Osteocyte (in vitro differentiated cells): ENCODE measurements around the gene RRP9. TPM values are rescaled to one million over a fixed set of nuclear protein-coding genes. Genes with fewer than 3 reads are reported as not detected.

Source experiments
- DNase-seq: peaks from one replicate; pipeline ENCODE4 v3.0.0; 2021; ENCODE audit warnings: mixed read lengths; ENCODE audit not compliant: unreplicated experiment; ENCODE audit errors: extremely low spot score
- H3K27ac Mint-ChIP-seq: one replicate; pipeline ENCODE4 v1.8.0; 2021; ENCODE audit warnings: mild to moderate bottlenecking, mixed read lengths; ENCODE audit not compliant: unreplicated experiment
- H3K27me3 Mint-ChIP-seq: one replicate; pipeline ENCODE4 v1.8.0; 2021; ENCODE audit warnings: mixed read lengths; ENCODE audit not compliant: unreplicated experiment
- H3K36me3 Mint-ChIP-seq: one replicate; pipeline ENCODE4 v1.8.0; 2021; ENCODE audit warnings: mixed read lengths; ENCODE audit not compliant: unreplicated experiment
- H3K4me1 Mint-ChIP-seq: one replicate; pipeline ENCODE4 v1.8.0; 2021; ENCODE audit warnings: mixed read lengths; ENCODE audit not compliant: unreplicated experiment
- H3K4me3 Mint-ChIP-seq: one replicate; pipeline ENCODE4 v1.8.0; 2021; ENCODE audit warnings: mild to moderate bottlenecking, moderate library complexity, mixed read lengths; ENCODE audit not compliant: unreplicated experiment
- H3K9me3 Mint-ChIP-seq: one replicate; pipeline ENCODE4 v1.8.0; 2021; ENCODE audit warnings: mixed read lengths; ENCODE audit not compliant: unreplicated experiment
- total RNA-seq: library from RNA; stranded (reverse); gene quantifications from 2 replicates; pipeline ENCODE4 v1.2.1, GENCODE V29; 2021
- TF ChIP-seq, protein P1 (sequence below): fragments of 200-600 bp; sonication (generic); IDR thresholded peaks from 2 replicates; pipeline ENCODE4 v1.5.0; 2021; ENCODE audit warnings: antibody characterized with exemption, mild to moderate bottlenecking, moderate library complexity

RRP9 gene
- total RNA-seq, 1 donor from 2014 or later = 20.7 TPM

GRCh38 chr3:51950899-51951298 lies 9.2 kb upstream of the RRP9 start:
- Mint-ChIP-seq H3K9me3 (no peaks in the 10 kb centered on the region), H3K27ac (no peak overlapping the region), H3K4me1 (no peaks in the 10 kb centered on the region), H3K27me3 (peaks cover 8% of the 10 kb centered on the region), H3K36me3 (no peaks in the 10 kb centered on the region), H3K4me3 (no peak overlapping the region)
- TF ChIP-seq, protein P1, sequence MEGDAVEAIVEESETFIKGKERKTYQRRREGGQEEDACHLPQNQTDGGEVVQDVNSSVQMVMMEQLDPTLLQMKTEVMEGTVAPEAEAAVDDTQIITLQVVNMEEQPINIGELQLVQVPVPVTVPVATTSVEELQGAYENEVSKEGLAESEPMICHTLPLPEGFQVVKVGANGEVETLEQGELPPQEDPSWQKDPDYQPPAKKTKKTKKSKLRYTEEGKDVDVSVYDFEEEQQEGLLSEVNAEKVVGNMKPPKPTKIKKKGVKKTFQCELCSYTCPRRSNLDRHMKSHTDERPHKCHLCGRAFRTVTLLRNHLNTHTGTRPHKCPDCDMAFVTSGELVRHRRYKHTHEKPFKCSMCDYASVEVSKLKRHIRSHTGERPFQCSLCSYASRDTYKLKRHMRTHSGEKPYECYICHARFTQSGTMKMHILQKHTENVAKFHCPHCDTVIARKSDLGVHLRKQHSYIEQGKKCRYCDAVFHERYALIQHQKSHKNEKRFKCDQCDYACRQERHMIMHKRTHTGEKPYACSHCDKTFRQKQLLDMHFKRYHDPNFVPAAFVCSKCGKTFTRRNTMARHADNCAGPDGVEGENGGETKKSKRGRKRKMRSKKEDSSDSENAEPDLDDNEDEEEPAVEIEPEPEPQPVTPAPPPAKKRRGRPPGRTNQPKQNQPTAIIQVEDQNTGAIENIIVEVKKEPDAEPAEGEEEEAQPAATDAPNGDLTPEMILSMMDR = no peak
- DNase-seq = no peak

- no peaks in the 10 kb centered on the region for H3K36me3 Mint-ChIP-seq
- peaks cover 7% of the 10 kb centered on the region for H3K27me3 Mint-ChIP-seq
- TF ChIP-seq, protein P1 = no peak
- DNase-seq = no peak
- H3K4me3 Mint-ChIP-seq = no peak overlapping the region
- H3K4me1 Mint-ChIP-seq = peaks cover under 1% of the 10 kb centered on the region
- no peak overlapping the region for H3K27ac Mint-ChIP-seq
- H3K9me3 Mint-ChIP-seq = no peaks in the 10 kb centered on the region
These were observed 7.4 kb upstream of the RRP9 start for GRCh38 chr3:51949121-51949520.

DNA sequence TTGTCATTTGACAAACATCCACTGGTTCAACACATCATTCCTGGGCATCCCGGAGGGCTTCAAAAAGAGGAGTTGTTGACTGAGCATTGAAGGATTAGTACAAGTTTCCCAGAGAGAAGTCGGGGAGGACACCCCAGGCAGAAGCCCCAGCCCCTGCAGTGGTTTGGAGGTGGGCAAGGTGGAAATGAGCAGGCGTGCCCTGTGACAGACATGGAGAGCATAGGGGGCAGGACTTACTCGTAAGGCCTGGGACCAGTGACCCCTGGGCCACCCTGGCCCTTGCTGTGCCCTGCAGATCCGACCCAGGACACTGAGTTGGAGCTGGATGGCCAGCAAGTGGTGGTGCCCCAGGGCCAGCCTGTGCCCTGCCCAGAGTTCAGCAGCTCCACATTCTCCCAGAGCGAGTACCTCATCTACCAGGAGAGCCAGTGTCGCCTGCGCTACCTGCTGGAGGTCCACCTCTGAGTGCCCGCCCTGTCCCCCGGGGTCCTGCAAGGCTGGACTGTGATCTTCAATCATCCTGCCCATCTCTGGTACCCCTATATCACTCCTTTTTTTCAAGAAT lies 6.4 kb upstream of the RRP9 start:
- Mint-ChIP-seq H3K4me1 (peaks cover 4% of the 10 kb centered on the region), H3K4me3 (no peak overlapping the region), H3K27me3 (peaks cover 3% of the 10 kb centered on the region), H3K27ac (no peak overlapping the region), H3K9me3 (no peaks in the 10 kb centered on the region), H3K36me3 (no peaks in the 10 kb centered on the region)
- TF ChIP-seq, protein P1 = no peak
- DNase-seq = no peak

DNA sequence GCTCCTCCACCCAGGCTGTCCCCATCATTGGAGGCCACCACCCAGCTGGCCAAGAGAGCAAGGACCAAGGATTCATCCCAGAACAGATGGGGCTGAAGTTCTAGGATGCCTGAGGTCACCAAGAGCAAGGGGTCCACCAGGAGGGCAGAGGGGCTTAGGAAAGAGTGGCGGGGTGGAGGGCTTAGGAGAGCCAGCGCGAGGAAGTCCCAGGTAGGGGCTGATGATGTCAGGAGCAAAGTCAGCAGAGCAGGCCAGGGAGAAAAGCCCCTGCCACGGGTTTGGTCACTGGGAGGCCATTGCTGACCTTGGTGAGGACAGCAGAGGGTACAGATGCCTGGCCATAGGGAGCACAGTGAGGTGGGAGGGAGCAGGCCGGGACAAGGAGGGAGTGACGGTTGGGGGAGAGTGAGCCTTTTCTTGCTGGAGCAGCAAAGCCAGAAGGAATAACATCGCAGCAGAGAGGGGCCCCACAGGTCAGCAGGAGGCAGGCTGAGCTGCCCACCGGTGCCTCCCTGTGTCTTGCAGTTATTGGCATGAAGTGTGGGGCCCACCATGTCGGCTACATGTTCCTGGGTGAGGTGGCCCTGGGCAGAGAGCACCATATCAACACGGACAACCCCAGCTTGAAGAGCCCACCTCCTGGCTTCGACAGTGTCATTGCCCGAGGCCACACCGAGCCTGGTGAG lies 5.7 kb upstream of the RRP9 start:
- DNase-seq = no peak
- TF ChIP-seq, protein P1 = no peak
- H3K4me3 Mint-ChIP-seq = no peak overlapping the region
- no peaks in the 10 kb centered on the region for H3K9me3 Mint-ChIP-seq
- H3K36me3 Mint-ChIP-seq = no peaks in the 10 kb centered on the region
- peaks cover 11% of the 10 kb centered on the region for H3K4me1 Mint-ChIP-seq
- no peak overlapping the region for H3K27ac Mint-ChIP-seq
- H3K27me3 Mint-ChIP-seq = peaks cover 3% of the 10 kb centered on the region

DNA sequence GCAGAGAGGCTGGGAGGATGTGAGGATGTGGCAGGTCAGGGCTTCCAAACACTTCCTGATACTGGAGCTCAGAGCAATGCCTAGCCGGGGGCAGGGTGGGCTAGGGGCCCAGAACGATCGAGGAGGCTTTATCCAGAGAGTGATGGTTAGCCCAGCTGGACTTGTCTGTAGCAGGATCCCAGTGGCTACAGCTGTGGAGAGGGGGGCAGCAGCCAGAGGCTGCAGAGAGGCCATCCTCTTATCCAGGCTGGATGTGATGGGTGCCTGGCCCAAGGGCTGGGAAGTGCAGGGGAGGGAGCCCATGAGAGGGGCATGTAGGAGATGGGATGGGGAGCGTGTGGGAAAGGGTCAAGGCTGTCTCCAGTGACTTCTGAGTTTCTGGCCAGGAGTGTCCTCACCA lies 5.1 kb upstream of the RRP9 start:
- DNase-seq = no peak
- H3K27ac Mint-ChIP-seq = no peak overlapping the region
- H3K36me3 Mint-ChIP-seq = no peaks in the 10 kb centered on the region
- TF ChIP-seq, protein P1 = no peak
- H3K4me1 Mint-ChIP-seq = peaks cover 14% of the 10 kb centered on the region
- H3K4me3 Mint-ChIP-seq = no peak overlapping the region
- H3K9me3 Mint-ChIP-seq = no peaks in the 10 kb centered on the region
- no peaks in the 10 kb centered on the region for H3K27me3 Mint-ChIP-seq
